Testis (tissue), 3 donors: ENCODE results near the gene CC2D1A. TPM values are rescaled to one million over a fixed set of nuclear protein-coding genes. Genes with fewer than 3 reads are reported as not detected.

ENCODE experiments used
- DNase-seq: peaks from one replicate; pipeline ENCODE4 v3.0.0-alpha.2; 2019
- H3K27ac ChIP-seq, 2 donors: fragments of 200-600 bp; sonication (generic); one replicate each; pipeline ENCODE4 v1.5.1; 2019
- H3K27me3 ChIP-seq: fragments of 200-600 bp; sonication (generic); one replicate; pipeline ENCODE4 v1.5.1; 2019
- H3K36me3 ChIP-seq: fragments of 200-600 bp; sonication (generic); one replicate; pipeline ENCODE4 v1.5.1; 2017; ENCODE audit warnings: low read depth; ENCODE audit errors: missing control alignments
- H3K4me1 ChIP-seq: fragments of 200-600 bp; sonication (generic); one replicate; pipeline ENCODE4 v1.5.1; 2019
- H3K4me3 ChIP-seq, 2 donors: fragments of 200-600 bp; sonication (generic); one replicate each; pipeline ENCODE4 v1.5.1; 2017 to 2019
- H3K9me3 ChIP-seq: fragments of 200-600 bp; sonication (generic); one replicate; pipeline ENCODE4 v1.5.1; 2017
- CTCF ChIP-seq, 3 experiments: fragments of 450-650 bp in 2 of 3; fragments of 200-600 bp in 1 of 3; sonication (generic) in 1 of 3; IDR thresholded peaks; one replicate each; pipeline ENCODE4 v1.5.1; 2016 to 2019; ENCODE audit warnings: antibody characterized with exemption in 3 of 3, mild to moderate bottlenecking in 2 of 3, moderate library complexity in 1 of 3
- POLR2A ChIP-seq: fragments of 450-650 bp; IDR thresholded peaks from one replicate; pipeline ENCODE4 v1.6.1; 2017; ENCODE audit warnings: antibody characterized with exemption, mild to moderate bottlenecking, moderate library complexity
- WGBS, 2 donors: methylation state at CpG; one replicate each; pipeline ENCODE4 v1.1.5; 2018; 5-methylcytosine and 5-hydroxymethylcytosine counted together
- intact Hi-C: fragments of 100-400 bp; cut with DNase I; formaldehyde crosslinking; loops from one replicate; pipeline ENCODE4 v1.15.1; 2023; ENCODE audit warnings: low total_unique reads
- polyA plus RNA-seq: library from polyadenylated mRNA; stranded (reverse); fragments of 350-450 nt; fragmentation: Illumina TruSeq; extraction: RNeasy Lipid Tissue Mini Kit (QIAGEN cat#74804); gene quantifications from one replicate; pipeline ENCODE4 v1.2.3, GENCODE V29; 2014; ENCODE audit warnings: low read depth, low replicate concordance; ENCODE audit not compliant: insufficient read depth
- total RNA-seq, 2 donors: library from RNA; depleted of rRNA; stranded (reverse); fragments of >200 nt; gene quantifications; one replicate each; pipeline ENCODE4 v1.2.3, GENCODE V29; 2016

The CC2D1A gene
- total and polyA plus RNA-seq, 3 donors from 2014 or later = 31.0 to 62.7 (median 56.6) TPM

- Histone ChIP-seq H3K4me1 (peaks cover 10% of the 10 kb centered on the region), H3K27ac (peak overlapping the region in 1 of 2 donors; percentile 70), H3K36me3 (no peaks in the 10 kb centered on the region), H3K4me3 (peak overlapping the region; percentile 90), H3K27me3 (no peaks in the 10 kb centered on the region), H3K9me3 (no peaks in the 10 kb centered on the region)
- no peak for DNase-seq
- TF ChIP-seq POLR2A (no peak), CTCF (IDR thresholded peaks at IDR 0.05) (no peak)
- 72 to 79% methylated on average over 5 of the region's 5 CpGs for WGBS, 2 donors
- intact Hi-C loops = no loop called here
Measured at GRCh38 chr19:13906910-13907309, 909 bp downstream of the CC2D1A start.

GRCh38 chr19:13908674-13909073 lies 2.7 kb downstream of the CC2D1A start:
- Histone ChIP-seq H3K27ac (no peak overlapping the region), H3K4me3 (no peak overlapping the region), H3K4me1 (peaks cover 10% of the 10 kb centered on the region), H3K27me3 (no peaks in the 10 kb centered on the region), H3K9me3 (no peaks in the 10 kb centered on the region), H3K36me3 (no peaks in the 10 kb centered on the region)
- intact Hi-C loops = no loop called here
- DNase-seq = no peak
- TF ChIP-seq CTCF (IDR thresholded peaks at IDR 0.05) (no peak), POLR2A (no peak)
- WGBS, 2 donors = 88 to 90% methylated on average over 8 of the region's 8 CpGs

GRCh38 chr19:13909430-13909829 lies 3.4 kb downstream of the CC2D1A start:
- no peaks in the 10 kb centered on the region for H3K27me3 ChIP-seq
- TF ChIP-seq CTCF (IDR thresholded peaks at IDR 0.05) (no peak), POLR2A (no peak)
- no peak overlapping the region for H3K4me3 ChIP-seq
- no peak for DNase-seq
- peaks cover 10% of the 10 kb centered on the region for H3K4me1 ChIP-seq
- 97 to 100% methylated on average over 2 of the region's 2 CpGs for WGBS, 2 donors
- no peaks in the 10 kb centered on the region for H3K9me3 ChIP-seq
- no peak overlapping the region for H3K27ac ChIP-seq
- H3K36me3 ChIP-seq = no peaks in the 10 kb centered on the region
- intact Hi-C loops = no loop called here

GRCh38 chr19:13913352-13913751 lies 7.4 kb downstream of the CC2D1A start:
- Histone ChIP-seq H3K9me3 (no peaks in the 10 kb centered on the region), H3K4me3 (no peak overlapping the region), H3K27ac (no peak overlapping the region), H3K27me3 (no peaks in the 10 kb centered on the region), H3K4me1 (no peaks in the 10 kb centered on the region), H3K36me3 (no peaks in the 10 kb centered on the region)
- WGBS, 2 donors = 94 to 95% methylated on average over 12 to 17 of the region's 17 CpGs
- no peak for TF ChIP-seq CTCF (IDR thresholded peaks at IDR 0.05)
- no peak for TF ChIP-seq POLR2A
- no peak for DNase-seq
- intact Hi-C loops = no loop called here

GRCh38 chr19:13914777-13915176 lies 8.8 kb downstream of the CC2D1A start:
- Histone ChIP-seq H3K36me3 (no peaks in the 10 kb centered on the region), H3K27me3 (no peaks in the 10 kb centered on the region), H3K27ac (no peak overlapping the region), H3K4me1 (no peaks in the 10 kb centered on the region), H3K4me3 (no peak overlapping the region), H3K9me3 (no peaks in the 10 kb centered on the region)
- no peak for TF ChIP-seq POLR2A
- no peak for TF ChIP-seq CTCF (IDR thresholded peaks at IDR 0.05)
- intact Hi-C loops = no loop called here
- WGBS, 2 donors = 71 to 75% methylated on average over 3 of the region's 3 CpGs
- DNase-seq = no peak
